Anterior cingulate cortex (tissue), 58 donors: ENCODE results near the gene USP31.
"Not testable (repeated sequence)": the region's sequence is repeated elsewhere in the genome, so short reads cannot be mapped to it uniquely, and the experiment has no call there.

Source experiments
- DNase-seq, 58 donors: peaks; one replicate each; lab custom pipeline; 2025; lab: John Stamatoyannopoulos, UW

USP31 gene

GRCh38 chr16:23101012-23101550 lies 48.2 kb downstream of the USP31 start:
- DNase-seq: no peak

- not testable (repeated sequence) for DNase-seq
Observed at GRCh38 chr16:23096450-23096849, 52.8 kb downstream of the USP31 start.

- not testable (repeated sequence) for DNase-seq
Observed at GRCh38 chr16:23094136-23094535, 55.1 kb downstream of the USP31 start.

- no peak for DNase-seq
Observed at GRCh38 chr16:23092801-23093117, 56.5 kb downstream of the USP31 start.

- DNase-seq: no peak
Observed at GRCh38 chr16:23092072-23092800, 57.0 kb downstream of the USP31 start.

GRCh38 chr16:23089111-23089510 lies 60.1 kb downstream of the USP31 start:
- DNase-seq: no peak

- DNase-seq: no peak
Observed at GRCh38 chr16:23088018-23088417, 61.2 kb downstream of the USP31 start.

- no peak for DNase-seq
Observed at GRCh38 chr16:23085949-23086348, 63.3 kb downstream of the USP31 start.

GRCh38 chr16:23082161-23082788 lies 67.0 kb downstream of the USP31 start:
- no peak for DNase-seq

- peak in 3 of 58 donors; percentile 15 to 28 (median 17) for DNase-seq
Observed at GRCh38 chr16:23081675-23082119, 67.6 kb downstream of the USP31 start.

- no peak for DNase-seq
Observed at GRCh38 chr16:23080747-23081146, 68.5 kb downstream of the USP31 start.

GRCh38 chr16:23080329-23080728 lies 68.9 kb downstream of the USP31 start:
- DNase-seq: no peak

- DNase-seq: no peak
Observed at GRCh38 chr16:23079675-23080301, 69.5 kb downstream of the USP31 start.

GRCh38 chr16:23074423-23074822 lies 74.8 kb downstream of the USP31 start:
- DNase-seq: no peak

- no peak for DNase-seq
Observed at GRCh38 chr16:23072769-23073549, 76.3 kb downstream of the USP31 start.

- DNase-seq: peak in 4 of 58 donors; percentile 21 to 55 (median 26)
Observed at GRCh38 chr16:23072084-23072599, 77.1 kb downstream of the USP31 start.

- DNase-seq: peak in 8 of 58 donors; percentile 12 to 30 (median 23)
Observed at GRCh38 chr16:23071196-23072083, 77.8 kb downstream of the USP31 start.

- no peak for DNase-seq
Observed at GRCh38 chr16:23069844-23070243, 79.4 kb downstream of the USP31 start.

GRCh38 chr16:23068079-23068736 lies 81.0 kb downstream of the USP31 start:
- DNase-seq: no peak
